D341Med (cell line): ENCODE measurements around the gene FAS.

Experiments
- DNase-seq: peaks from one replicate; pipeline ENCODE4 v3.0.0; 2012; ENCODE audit warnings: low spot score

The FAS gene

GRCh38 chr10:89037096-89037495 is 46.5 kb downstream of the FAS start:
- DNase-seq: no peak

- DNase-seq: no peak
Observed at GRCh38 chr10:89042562-89042961, 52.0 kb downstream of the FAS start.

GRCh38 chr10:89043052-89043451 is 52.5 kb downstream of the FAS start:
- no peak for DNase-seq

GRCh38 chr10:89047397-89047796 is 56.8 kb downstream of the FAS start:
- no peak for DNase-seq

GRCh38 chr10:89051593-89051992 is 61.0 kb downstream of the FAS start:
- no peak for DNase-seq

- no peak for DNase-seq
Observed at GRCh38 chr10:89053555-89053954, 63.0 kb downstream of the FAS start.

- DNase-seq: no peak
Observed at GRCh38 chr10:89055159-89055558, 64.6 kb downstream of the FAS start.

GRCh38 chr10:89062861-89063260 is 72.3 kb downstream of the FAS start:
- no peak for DNase-seq

- DNase-seq: no peak
Observed at GRCh38 chr10:89063465-89063864, 72.9 kb downstream of the FAS start.

GRCh38 chr10:89064748-89065147 is 74.2 kb downstream of the FAS start:
- no peak for DNase-seq
